ENCODE results near the gene MAP4K2.
A peak's percentile ranks its signal among the peaks of the same experiment; 100 is the strongest.

Gene MAP4K2

DNA sequence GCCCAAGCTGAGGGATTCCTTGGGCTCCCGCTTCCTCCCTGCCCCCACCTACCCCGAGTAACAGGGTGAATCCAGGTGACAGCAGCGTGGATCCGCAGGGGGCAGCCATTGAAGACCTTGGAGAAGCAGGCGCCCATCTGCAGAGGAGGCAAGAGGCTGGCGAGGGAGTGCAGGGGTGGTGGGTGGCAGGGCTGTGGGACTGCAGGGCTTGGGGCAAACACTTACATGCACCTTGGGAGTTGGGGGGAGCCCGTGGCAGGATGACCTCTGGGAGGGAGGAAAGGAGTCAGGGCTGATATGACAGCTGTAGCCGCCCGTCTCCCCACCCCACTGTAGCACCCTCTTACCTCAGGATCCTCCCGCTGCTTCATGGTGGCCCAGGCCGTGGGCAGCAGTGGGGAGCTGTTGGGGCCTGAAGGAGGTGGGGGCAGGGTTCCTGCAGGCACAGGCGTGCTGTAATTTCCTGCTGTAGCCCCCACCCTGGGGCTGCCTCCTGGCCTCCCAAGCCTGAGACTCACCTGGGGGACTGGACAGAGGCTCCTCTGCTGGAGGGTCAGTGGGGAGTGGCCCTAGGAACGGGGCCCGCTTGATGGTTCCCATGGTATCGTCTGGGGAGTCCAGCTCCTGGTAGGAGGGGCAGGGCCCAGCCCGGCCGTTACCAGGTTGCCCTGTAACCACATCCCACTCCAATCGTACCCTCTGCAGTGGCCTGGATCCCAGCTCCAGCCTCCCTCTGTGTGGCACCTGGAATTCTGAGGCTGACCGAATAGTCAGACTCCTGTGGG is 6.1 kb downstream of the MAP4K2 start:
- Histone ChIP-seq H3K18ac (ENCODE audit: low read length) (no peak overlapping the region), H3K4me1 (ENCODE audit: control insufficient read depth in 2 of 2, insufficient read depth in 1 of 2, low read depth in 1 of 2, low read length in 2 of 2) (no peaks in the 10 kb centered on the region), H4K8ac (ENCODE audit: low read depth, low read length) (peak overlapping the region; percentile 17), H3K27me3 (ENCODE audit: control insufficient read depth in 3 of 3, insufficient read depth in 3 of 3, low read depth in 1 of 3, low read length in 3 of 3) (no peaks in the 10 kb centered on the region), H3K23ac (ENCODE audit: low read depth, low read length, poor library complexity) (peak overlapping the region; percentile 65), H3K79me1 (ENCODE audit: low read depth, low read length) (no peaks in the 10 kb centered on the region), H3K27ac (replicated peaks; ENCODE audit: low read length) (no peak overlapping the region), H3K4me3 (ENCODE audit: low read length in 2 of 2) (no peak overlapping the region), H3K9ac (ENCODE audit: low read depth, low read length, poor library complexity) (peak overlapping the region; percentile 70), H3K4me2 (ENCODE audit: insufficient read depth, low read length, poor library complexity, severe bottlenecking) (no peak overlapping the region), H2AFZ (ENCODE audit: low read length) (no peak overlapping the region), H2BK15ac (ENCODE audit: low read length) (no peak overlapping the region), H3K14ac (ENCODE audit: low read length) (no peak overlapping the region), H2BK5ac (ENCODE audit: low read length) (no peak overlapping the region), H2BK12ac (ENCODE audit: low read length) (no peak overlapping the region), H2BK120ac (ENCODE audit: low read depth, low read length) (no peak overlapping the region), H4K91ac (ENCODE audit: low read depth, low read length, poor library complexity) (no peak overlapping the region), H3K36me3 (replicated peaks in 1 of 2; ENCODE audit: control insufficient read depth in 2 of 2, insufficient read depth in 2 of 2, low read length in 2 of 2) (peaks cover 0 to 8% of the 10 kb centered on the region in 2 donors), H2AK5ac (ENCODE audit: low read depth, low read length) (no peak overlapping the region), H3K4ac (ENCODE audit: low read length) (peak overlapping the region; percentile 23), H3K9me3 (replicated peaks in 1 of 2; ENCODE audit: control insufficient read depth in 2 of 2, insufficient read depth in 1 of 2, low read depth in 1 of 2, low read length in 2 of 2) (no peaks in the 10 kb centered on the region)
- DNase-seq (ENCODE audit: low spot score) = no peak
- no CpG with 5 or more reads among the region's 19 CpGs for WGBS, 2 donors (ENCODE audit: extremely low coverage in 2 of 2, insufficient read length in 2 of 2, insufficient replicate concordance in 1 of 2)

- no peak overlapping the region for H3K4me2 ChIP-seq (ENCODE audit: insufficient read depth, low read length, poor library complexity, severe bottlenecking)
- no peak overlapping the region for H2AK5ac ChIP-seq (ENCODE audit: low read depth, low read length)
- no peak overlapping the region for H2BK15ac ChIP-seq (ENCODE audit: low read length)
- no peaks in the 10 kb centered on the region for H3K4me1 ChIP-seq (ENCODE audit: control insufficient read depth in 2 of 2, insufficient read depth in 1 of 2, low read depth in 1 of 2, low read length in 2 of 2)
- H3K14ac ChIP-seq (ENCODE audit: low read length) = no peak overlapping the region
- H3K36me3 ChIP-seq (replicated peaks in 1 of 2; ENCODE audit: control insufficient read depth in 2 of 2, insufficient read depth in 2 of 2, low read length in 2 of 2) = peaks cover 0 to 8% of the 10 kb centered on the region in 2 donors
- no peaks in the 10 kb centered on the region for H3K79me1 ChIP-seq (ENCODE audit: low read depth, low read length)
- no peak overlapping the region for H3K27ac ChIP-seq (replicated peaks; ENCODE audit: low read length)
- H4K91ac ChIP-seq (ENCODE audit: low read depth, low read length, poor library complexity) = no peak overlapping the region
- no peak for DNase-seq (ENCODE audit: low spot score)
- no peak overlapping the region for H2BK12ac ChIP-seq (ENCODE audit: low read length)
- H3K4me3 ChIP-seq (ENCODE audit: low read length in 2 of 2) = no peak overlapping the region
- no peak overlapping the region for H2BK5ac ChIP-seq (ENCODE audit: low read length)
- H2BK120ac ChIP-seq (ENCODE audit: low read depth, low read length) = no peak overlapping the region
- WGBS, 2 donors (ENCODE audit: extremely low coverage in 2 of 2, insufficient read length in 2 of 2, insufficient replicate concordance in 1 of 2) = no CpG with 5 or more reads among the region's 19 CpGs
- H3K18ac ChIP-seq (ENCODE audit: low read length) = peak overlapping the region; percentile 76
- no peaks in the 10 kb centered on the region for H3K27me3 ChIP-seq (ENCODE audit: control insufficient read depth in 3 of 3, insufficient read depth in 3 of 3, low read depth in 1 of 3, low read length in 3 of 3)
- H2AFZ ChIP-seq (ENCODE audit: low read length) = no peak overlapping the region
- no peaks in the 10 kb centered on the region for H3K9me3 ChIP-seq (replicated peaks in 1 of 2; ENCODE audit: control insufficient read depth in 2 of 2, insufficient read depth in 1 of 2, low read depth in 1 of 2, low read length in 2 of 2)
- no peak overlapping the region for H3K4ac ChIP-seq (ENCODE audit: low read length)
- no peak overlapping the region for H4K8ac ChIP-seq (ENCODE audit: low read depth, low read length)
- peak overlapping the region; percentile 70 for H3K9ac ChIP-seq (ENCODE audit: low read depth, low read length, poor library complexity)
- peak overlapping the region; percentile 65 for H3K23ac ChIP-seq (ENCODE audit: low read depth, low read length, poor library complexity)
Observed at GRCh38 chr11:64796047-64796756, 6.8 kb downstream of the MAP4K2 start.

DNA sequence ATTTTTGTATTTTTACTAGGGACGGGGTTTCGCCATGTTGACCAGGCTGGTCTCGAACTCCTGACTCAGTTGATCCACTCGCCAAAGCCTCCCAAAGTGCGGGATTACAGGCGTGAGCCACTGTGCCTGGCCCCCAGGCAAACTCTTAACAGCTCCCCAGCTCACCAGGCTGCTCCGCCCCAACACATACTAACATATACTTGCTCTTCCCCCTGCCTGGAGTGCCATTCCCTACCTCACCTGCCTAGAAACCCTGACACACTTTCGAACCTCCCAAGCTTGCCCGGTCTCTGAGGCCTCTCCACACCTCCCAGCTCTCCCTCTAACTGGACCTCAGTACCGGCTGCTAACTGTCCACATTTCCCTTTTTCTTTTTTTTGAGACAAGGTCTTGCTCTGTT is 8.5 kb downstream of the MAP4K2 start:
- no peak overlapping the region for H2BK12ac ChIP-seq (ENCODE audit: low read length)
- no peak overlapping the region for H3K18ac ChIP-seq (ENCODE audit: low read length)
- no peak overlapping the region for H3K4ac ChIP-seq (ENCODE audit: low read length)

More for the DNA sequence above, 8.5 kb downstream of the MAP4K2 start:
- H4K8ac ChIP-seq (ENCODE audit: low read depth, low read length) = no peak overlapping the region
- H3K14ac ChIP-seq (ENCODE audit: low read length) = no peak overlapping the region
- H4K91ac ChIP-seq (ENCODE audit: low read depth, low read length, poor library complexity) = no peak overlapping the region
- H3K23ac ChIP-seq (ENCODE audit: low read depth, low read length, poor library complexity) = no peak overlapping the region
- no peak overlapping the region for H3K4me3 ChIP-seq (ENCODE audit: low read length in 2 of 2)
- H2BK120ac ChIP-seq (ENCODE audit: low read depth, low read length) = no peak overlapping the region
- H3K4me1 ChIP-seq (ENCODE audit: control insufficient read depth in 2 of 2, insufficient read depth in 1 of 2, low read depth in 1 of 2, low read length in 2 of 2) = no peaks in the 10 kb centered on the region
- H3K9me3 ChIP-seq (replicated peaks in 1 of 2; ENCODE audit: control insufficient read depth in 2 of 2, insufficient read depth in 1 of 2, low read depth in 1 of 2, low read length in 2 of 2) = no peaks in the 10 kb centered on the region
- no peaks in the 10 kb centered on the region for H3K79me1 ChIP-seq (ENCODE audit: low read depth, low read length)
- H3K4me2 ChIP-seq (ENCODE audit: insufficient read depth, low read length, poor library complexity, severe bottlenecking) = no peak overlapping the region
- H3K27ac ChIP-seq (replicated peaks; ENCODE audit: low read length) = no peak overlapping the region
- no peak for DNase-seq (ENCODE audit: low spot score)
- H3K36me3 ChIP-seq (replicated peaks in 1 of 2; ENCODE audit: control insufficient read depth in 2 of 2, insufficient read depth in 2 of 2, low read length in 2 of 2) = peaks cover 5 to 9% of the 10 kb centered on the region in 2 donors
- no peak overlapping the region for H2BK5ac ChIP-seq (ENCODE audit: low read length)
- no peak overlapping the region for H3K9ac ChIP-seq (ENCODE audit: low read depth, low read length, poor library complexity)
- H2AFZ ChIP-seq (ENCODE audit: low read length) = no peak overlapping the region
- no peak overlapping the region for H2BK15ac ChIP-seq (ENCODE audit: low read length)
- H2AK5ac ChIP-seq (ENCODE audit: low read depth, low read length) = no peak overlapping the region
- no peaks in the 10 kb centered on the region for H3K27me3 ChIP-seq (ENCODE audit: control insufficient read depth in 3 of 3, insufficient read depth in 3 of 3, low read depth in 1 of 3, low read length in 3 of 3)
- no CpG with 5 or more reads among the region's 10 CpGs for WGBS, 2 donors (ENCODE audit: extremely low coverage in 2 of 2, insufficient read length in 2 of 2, insufficient replicate concordance in 1 of 2)

All from neuronal stem cell (in vitro differentiated cells).